Mesothelial cell of epicardium (in vitro differentiated cells): ENCODE measurements around the gene CDH11. TPM values are rescaled to one million over a fixed set of nuclear protein-coding genes. Genes with fewer than 3 reads are reported as not detected.

Experiments used
- DNase-seq, 2 experiments: peaks; one replicate each; pipeline ENCODE4 v3.0.0; 2021; ENCODE audit warnings: low spot score in 2 of 2; ENCODE audit not compliant: unreplicated experiment in 2 of 2
- H3K27ac Mint-ChIP-seq: 2 replicates; pipeline ENCODE4 v1.8.0; 2021; ENCODE audit warnings: mixed read lengths
- H3K27me3 Mint-ChIP-seq: 2 replicates; pipeline ENCODE4 v1.8.0; 2021; ENCODE audit warnings: low read depth, mixed read lengths
- H3K36me3 Mint-ChIP-seq: 2 replicates; pipeline ENCODE4 v1.8.0; 2021; ENCODE audit warnings: mixed read lengths
- H3K4me1 Mint-ChIP-seq: 2 replicates; pipeline ENCODE4 v1.8.0; 2021; ENCODE audit warnings: mixed read lengths
- H3K4me3 Mint-ChIP-seq: 2 replicates; pipeline ENCODE4 v1.8.0; 2021; ENCODE audit warnings: mild to moderate bottlenecking, moderate library complexity, mixed read lengths
- H3K9me3 Mint-ChIP-seq: 2 replicates; pipeline ENCODE4 v1.8.0; 2021; ENCODE audit warnings: mixed read lengths
- total RNA-seq: library from RNA; stranded (reverse); gene quantifications from 3 replicates; pipeline ENCODE4 v1.2.1, GENCODE V29; 2021
- TF ChIP-seq, protein P1 (sequence below): fragments of 200-600 bp; sonication (generic); IDR thresholded peaks from one replicate; pipeline ENCODE4 v1.5.0; 2021; ENCODE audit warnings: antibody characterized with exemption; ENCODE audit not compliant: unreplicated experiment

CDH11 gene
- total RNA-seq, 1 donor from 2014 or later: 376 TPM

DNA sequence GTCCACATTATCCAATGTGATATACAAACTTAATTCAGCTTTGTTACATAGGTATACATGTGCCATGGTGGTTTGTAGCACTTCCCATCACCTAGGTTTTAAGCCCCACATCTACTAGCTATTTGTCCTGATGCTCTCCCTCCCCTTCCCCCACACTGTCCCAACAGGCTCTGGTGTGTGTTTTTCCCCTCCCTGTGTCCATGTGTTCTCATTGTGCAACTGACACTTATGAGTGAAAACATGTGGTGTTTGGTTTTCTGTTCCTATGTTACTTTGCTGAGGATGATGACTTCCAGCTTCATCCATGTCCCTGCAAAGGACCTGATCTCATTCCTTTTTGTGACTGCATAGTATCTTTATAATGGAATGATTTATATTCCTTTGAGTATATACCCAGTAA is 196.7 kb downstream of the CDH11 start:
- Mint-ChIP-seq H3K27ac (no peak overlapping the region), H3K4me3 (no peak overlapping the region), H3K27me3 (peaks cover 11% of the 10 kb centered on the region), H3K36me3 (peaks cover 9% of the 10 kb centered on the region), H3K4me1 (peaks cover under 1% of the 10 kb centered on the region), H3K9me3 (peaks cover 31% of the 10 kb centered on the region)
- TF ChIP-seq, protein P1, sequence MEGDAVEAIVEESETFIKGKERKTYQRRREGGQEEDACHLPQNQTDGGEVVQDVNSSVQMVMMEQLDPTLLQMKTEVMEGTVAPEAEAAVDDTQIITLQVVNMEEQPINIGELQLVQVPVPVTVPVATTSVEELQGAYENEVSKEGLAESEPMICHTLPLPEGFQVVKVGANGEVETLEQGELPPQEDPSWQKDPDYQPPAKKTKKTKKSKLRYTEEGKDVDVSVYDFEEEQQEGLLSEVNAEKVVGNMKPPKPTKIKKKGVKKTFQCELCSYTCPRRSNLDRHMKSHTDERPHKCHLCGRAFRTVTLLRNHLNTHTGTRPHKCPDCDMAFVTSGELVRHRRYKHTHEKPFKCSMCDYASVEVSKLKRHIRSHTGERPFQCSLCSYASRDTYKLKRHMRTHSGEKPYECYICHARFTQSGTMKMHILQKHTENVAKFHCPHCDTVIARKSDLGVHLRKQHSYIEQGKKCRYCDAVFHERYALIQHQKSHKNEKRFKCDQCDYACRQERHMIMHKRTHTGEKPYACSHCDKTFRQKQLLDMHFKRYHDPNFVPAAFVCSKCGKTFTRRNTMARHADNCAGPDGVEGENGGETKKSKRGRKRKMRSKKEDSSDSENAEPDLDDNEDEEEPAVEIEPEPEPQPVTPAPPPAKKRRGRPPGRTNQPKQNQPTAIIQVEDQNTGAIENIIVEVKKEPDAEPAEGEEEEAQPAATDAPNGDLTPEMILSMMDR: no peak
- DNase-seq: no peak

DNA sequence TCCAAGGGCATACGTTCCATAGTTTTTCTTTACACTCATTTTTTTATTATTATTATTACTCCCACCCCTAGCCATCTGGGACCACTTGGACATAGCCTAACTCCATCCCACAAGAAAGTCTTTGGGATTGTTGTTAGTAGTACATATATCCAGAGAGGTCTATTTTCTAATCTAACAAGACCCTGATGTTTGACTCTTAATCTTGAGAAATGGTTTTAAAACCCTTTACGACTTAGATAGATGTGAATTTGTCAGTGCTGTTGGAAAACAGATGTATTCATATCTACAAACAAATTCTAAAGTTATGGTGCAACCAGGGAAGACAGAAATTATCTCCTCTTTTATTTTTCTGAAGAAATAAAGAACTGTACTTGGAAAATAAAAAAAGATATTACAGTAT is 197.8 kb downstream of the CDH11 start:
- H3K27ac Mint-ChIP-seq: no peak overlapping the region
- peaks cover 2% of the 10 kb centered on the region for H3K4me1 Mint-ChIP-seq
- no peak for DNase-seq
- peaks cover 9% of the 10 kb centered on the region for H3K36me3 Mint-ChIP-seq
- H3K27me3 Mint-ChIP-seq: peaks cover 11% of the 10 kb centered on the region
- TF ChIP-seq, protein P1: no peak
- H3K9me3 Mint-ChIP-seq: peaks cover 24% of the 10 kb centered on the region
- H3K4me3 Mint-ChIP-seq: no peak overlapping the region

DNA sequence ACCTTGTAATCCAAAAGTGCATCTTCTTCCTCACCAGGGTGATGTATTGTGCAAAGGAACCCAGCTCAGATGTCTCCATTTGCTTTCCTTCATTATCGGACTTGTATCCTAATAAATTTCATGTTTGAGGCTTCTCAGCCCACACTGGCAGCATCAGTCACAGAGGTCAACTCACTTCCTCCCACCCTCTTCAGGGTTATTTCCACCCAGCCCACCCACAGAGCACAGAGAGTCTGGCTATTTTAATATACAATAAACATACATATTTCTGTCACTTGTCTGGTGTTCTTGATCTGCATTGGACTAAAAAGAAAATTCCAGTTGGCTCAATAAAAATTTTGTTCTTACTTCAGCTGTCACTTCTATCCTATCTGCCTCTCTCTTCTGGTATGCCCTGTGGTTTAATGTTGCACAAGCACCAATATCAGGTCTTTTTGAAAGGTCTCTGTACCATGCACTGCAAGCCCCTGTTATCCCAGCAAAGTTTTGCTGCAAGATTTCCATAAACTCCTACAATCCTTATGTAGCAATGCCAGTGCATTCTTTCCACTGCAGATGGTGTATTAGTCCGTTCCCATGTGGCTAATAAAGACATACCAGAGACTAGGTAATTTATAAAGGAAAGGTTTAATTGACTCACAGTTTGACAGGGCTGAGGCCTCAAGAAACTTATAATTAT is 201.8 kb downstream of the CDH11 start:
- H3K9me3 Mint-ChIP-seq: peaks cover 4% of the 10 kb centered on the region
- peaks cover 2% of the 10 kb centered on the region for H3K4me1 Mint-ChIP-seq
- no peak overlapping the region for H3K4me3 Mint-ChIP-seq
- H3K27ac Mint-ChIP-seq: no peak overlapping the region
- H3K27me3 Mint-ChIP-seq: peaks cover 13% of the 10 kb centered on the region
- TF ChIP-seq, protein P1: no peak
- no peak for DNase-seq
- H3K36me3 Mint-ChIP-seq: no peaks in the 10 kb centered on the region

DNA sequence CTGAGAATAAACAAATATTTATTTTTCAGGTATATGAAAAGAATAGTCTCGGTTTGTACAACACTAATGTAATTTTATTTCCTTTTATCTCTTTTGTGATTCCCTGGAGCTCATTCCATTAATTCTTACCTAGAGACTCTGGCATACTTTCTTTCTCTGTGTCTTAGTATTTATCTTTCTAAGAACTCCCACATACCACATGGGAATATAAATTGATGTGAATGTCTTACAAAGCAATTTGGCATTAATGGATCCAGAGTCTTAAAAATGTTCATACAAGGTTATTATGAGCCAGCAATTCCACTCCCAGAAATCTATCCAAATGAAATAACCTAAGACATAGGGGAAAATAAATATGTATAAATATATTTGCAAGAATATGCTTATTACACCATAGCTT is 202.7 kb downstream of the CDH11 start:
- H3K27ac Mint-ChIP-seq: no peak overlapping the region
- TF ChIP-seq, protein P1: no peak
- no peak overlapping the region for H3K4me3 Mint-ChIP-seq
- DNase-seq: no peak
- peaks cover 2% of the 10 kb centered on the region for H3K4me1 Mint-ChIP-seq
- H3K9me3 Mint-ChIP-seq: peaks cover 4% of the 10 kb centered on the region
- no peaks in the 10 kb centered on the region for H3K36me3 Mint-ChIP-seq
- H3K27me3 Mint-ChIP-seq: peaks cover 13% of the 10 kb centered on the region

DNA sequence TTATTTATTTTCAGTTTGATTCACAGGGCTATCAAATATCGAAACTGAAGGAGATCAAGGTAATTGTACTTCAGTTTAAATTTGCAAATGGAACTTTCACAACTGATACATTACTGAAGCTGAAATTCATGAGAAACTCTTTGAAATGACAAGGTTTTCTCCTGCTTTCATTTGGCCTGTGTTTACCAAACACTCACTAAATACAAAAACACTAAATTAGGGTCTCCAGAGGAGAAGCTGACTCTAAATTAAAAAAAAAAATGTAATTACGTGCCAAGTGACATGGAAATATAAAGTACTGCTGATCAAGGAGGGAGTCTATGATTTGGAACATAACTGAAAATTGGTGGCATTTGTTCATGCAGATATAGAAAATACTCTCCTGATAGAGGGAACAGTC is 205.8 kb downstream of the CDH11 start:
- TF ChIP-seq, protein P1: no peak
- Mint-ChIP-seq H3K36me3 (no peaks in the 10 kb centered on the region), H3K4me1 (peaks cover 2% of the 10 kb centered on the region), H3K27me3 (peaks cover 2% of the 10 kb centered on the region), H3K9me3 (peaks cover 4% of the 10 kb centered on the region), H3K4me3 (no peak overlapping the region), H3K27ac (no peak overlapping the region)
- DNase-seq: no peak

DNA sequence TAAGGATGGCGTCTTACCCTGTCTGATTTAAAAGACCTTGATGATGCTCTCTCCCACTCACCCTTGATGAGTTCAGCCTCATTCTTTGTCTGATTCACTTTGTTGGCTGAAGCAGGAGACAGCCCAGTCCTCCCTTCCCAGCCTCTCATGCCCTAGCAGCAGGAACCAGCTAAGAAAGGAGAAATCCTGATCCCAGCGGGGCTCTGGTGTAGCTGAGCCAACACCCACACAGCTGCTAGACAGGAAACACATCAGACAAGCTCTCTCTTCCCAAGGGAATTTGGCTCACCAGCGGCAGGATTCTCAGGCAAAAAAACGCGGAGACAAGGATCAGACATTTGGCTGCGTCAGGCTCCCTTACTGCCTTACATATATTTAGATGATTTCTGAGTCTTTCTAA is 211.5 kb downstream of the CDH11 start:
- H3K27me3 Mint-ChIP-seq: peaks cover 7% of the 10 kb centered on the region
- H3K9me3 Mint-ChIP-seq: no peaks in the 10 kb centered on the region
- H3K4me3 Mint-ChIP-seq: no peak overlapping the region
- no peaks in the 10 kb centered on the region for H3K36me3 Mint-ChIP-seq
- peak overlapping the region; percentile 73 for H3K27ac Mint-ChIP-seq
- TF ChIP-seq, protein P1: no peak
- peak in 1 of 2 experiments; percentile 39 for DNase-seq
- H3K4me1 Mint-ChIP-seq: peaks cover 10% of the 10 kb centered on the region
